Measurements from ENCODE around the gene ASGR2. TPM values are rescaled to one million over a fixed set of nuclear protein-coding genes. Genes with fewer than 3 reads are reported as not detected.
A peak's percentile ranks its signal among the peaks of the same experiment; 100 is the strongest.

Gene ASGR2
- polyA plus RNA-seq, 3 donors, result 53.3 to 148 (median 78.3) TPM

- Mint-ChIP-seq H3K27me3 (ENCODE audit: low read depth in 3 of 3) (peaks cover 6 to 17% (median 12%) of the 10 kb centered on the region in 3 donors), H3K4me1 (peaks cover 20% of the 10 kb centered on the region), H3K36me3 (peaks cover 12 to 18% of the 10 kb centered on the region in 2 donors), H3K4me3 (no peak overlapping the region), H3K27ac (no peak overlapping the region), H3K9me3 (peaks cover 11 to 23% (median 17%) of the 10 kb centered on the region in 7 donors)
- Histone ChIP-seq H3K79me2 (ENCODE audit: insufficient read depth, low read length) (no peaks in the 10 kb centered on the region), H3K9ac (ENCODE audit: insufficient read depth, low read length, poor library complexity, severe bottlenecking) (no peak overlapping the region), H2AFZ (ENCODE audit: insufficient read depth, low read depth, low read length, poor library complexity, severe bottlenecking) (no peak overlapping the region), H3K27ac (ENCODE audit: low read depth in 1 of 2, low read length in 2 of 2) (no peak overlapping the region), H3K27me3 (ENCODE audit: control insufficient read depth in 2 of 2, insufficient read depth in 2 of 2, low read length in 2 of 2) (no peaks in the 10 kb centered on the region), H3K36me3 (replicated peaks in 1 of 2; ENCODE audit: control insufficient read depth in 1 of 2, insufficient read depth in 2 of 2, low read length in 2 of 2) (no peaks in the 10 kb centered on the region), H3K4me1 (ENCODE audit: control insufficient read depth in 1 of 2, insufficient read depth in 2 of 2, low read length in 2 of 2) (peaks cover 7 to 20% of the 10 kb centered on the region in 2 donors), H3K4me3 (replicated peaks in 1 of 3; ENCODE audit: low read depth in 2 of 3, low read length in 3 of 3) (no peak overlapping the region), H4K20me1 (ENCODE audit: insufficient read depth, low read length) (no peaks in the 10 kb centered on the region), H3K9me3 (replicated peaks in 1 of 2; ENCODE audit: control insufficient read depth in 1 of 2, insufficient read depth in 1 of 2, low read length in 2 of 2) (peaks cover 14 to 16% of the 10 kb centered on the region in 2 donors), H3K4me2 (replicated peaks; ENCODE audit: extremely low read depth, low read length, poor library complexity, severe bottlenecking) (no peak overlapping the region)
- no CpG with 5 or more reads among the region's 1 CpG for WGBS (ENCODE audit: insufficient coverage)
- intact Hi-C loops (cut with micrococcal nuclease), result loop anchor here in 1 of 2 donors (5.0 kb wide), 1 partner anchor 700 kb away; no protein-coding TSS in a partner anchor
- no peak for DNase-seq
- no peak for TF ChIP-seq CTCF (IDR thresholded peaks at IDR 0.05)
Measured at GRCh38 chr17:7067198-7067597, 47.4 kb downstream of the ASGR2 start.

- peaks cover 8 to 10% (median 9%) of the 10 kb centered on the region in 3 donors for H3K27me3 Mint-ChIP-seq (ENCODE audit: low read depth in 3 of 3)
Measured at GRCh38 chr17:7064261-7064660, 50.4 kb downstream of the ASGR2 start.

More at GRCh38 chr17:7064261-7064660, 50.4 kb downstream of the ASGR2 start:
- Histone ChIP-seq H3K4me3 (replicated peaks in 1 of 3; ENCODE audit: low read depth in 2 of 3, low read length in 3 of 3) (no peak overlapping the region), H3K27me3 (ENCODE audit: control insufficient read depth in 2 of 2, insufficient read depth in 2 of 2, low read length in 2 of 2) (no peaks in the 10 kb centered on the region), H4K20me1 (ENCODE audit: insufficient read depth, low read length) (no peaks in the 10 kb centered on the region), H3K4me1 (ENCODE audit: control insufficient read depth in 1 of 2, insufficient read depth in 2 of 2, low read length in 2 of 2) (peaks cover 7 to 23% of the 10 kb centered on the region in 2 donors), H3K4me2 (replicated peaks; ENCODE audit: extremely low read depth, low read length, poor library complexity, severe bottlenecking) (no peak overlapping the region), H3K27ac (ENCODE audit: low read depth in 1 of 2, low read length in 2 of 2) (no peak overlapping the region), H3K36me3 (replicated peaks in 1 of 2; ENCODE audit: control insufficient read depth in 1 of 2, insufficient read depth in 2 of 2, low read length in 2 of 2) (no peaks in the 10 kb centered on the region), H3K9me3 (replicated peaks in 1 of 2; ENCODE audit: control insufficient read depth in 1 of 2, insufficient read depth in 1 of 2, low read length in 2 of 2) (peaks cover 14% of the 10 kb centered on the region in 2 donors), H3K9ac (ENCODE audit: insufficient read depth, low read length, poor library complexity, severe bottlenecking) (no peak overlapping the region), H2AFZ (ENCODE audit: insufficient read depth, low read depth, low read length, poor library complexity, severe bottlenecking) (no peak overlapping the region), H3K79me2 (ENCODE audit: insufficient read depth, low read length) (no peaks in the 10 kb centered on the region)
- no peak for TF ChIP-seq CTCF (IDR thresholded peaks at IDR 0.05)
- no peak for DNase-seq
- intact Hi-C loops (cut with micrococcal nuclease), result loop anchor here in 1 of 2 donors (5.0 kb wide), 1 partner anchor 33 kb away; no protein-coding TSS in a partner anchor
- peaks cover 11 to 21% (median 17%) of the 10 kb centered on the region in 7 donors for H3K9me3 Mint-ChIP-seq
- peak overlapping the region in 1 of 7 donors; percentile 30 for H3K27ac Mint-ChIP-seq
- H3K4me1 Mint-ChIP-seq, result peaks cover 25% of the 10 kb centered on the region
- H3K4me3 Mint-ChIP-seq, result peak overlapping the region in 1 of 2 donors; percentile 24
- WGBS (ENCODE audit: insufficient coverage), result 82% methylated on average over 2 of the region's 4 CpGs
- H3K36me3 Mint-ChIP-seq, result peaks cover 11 to 14% of the 10 kb centered on the region in 2 donors

Measured in CD14-positive monocyte (primary cell).